ENCODE data around the gene SAE1. TPM values are rescaled to one million over a fixed set of nuclear protein-coding genes. Genes with fewer than 3 reads are reported as not detected.

SAE1 gene
- total RNA-seq, 1 donor from 2014 or later, result 96.6 TPM

DNA sequence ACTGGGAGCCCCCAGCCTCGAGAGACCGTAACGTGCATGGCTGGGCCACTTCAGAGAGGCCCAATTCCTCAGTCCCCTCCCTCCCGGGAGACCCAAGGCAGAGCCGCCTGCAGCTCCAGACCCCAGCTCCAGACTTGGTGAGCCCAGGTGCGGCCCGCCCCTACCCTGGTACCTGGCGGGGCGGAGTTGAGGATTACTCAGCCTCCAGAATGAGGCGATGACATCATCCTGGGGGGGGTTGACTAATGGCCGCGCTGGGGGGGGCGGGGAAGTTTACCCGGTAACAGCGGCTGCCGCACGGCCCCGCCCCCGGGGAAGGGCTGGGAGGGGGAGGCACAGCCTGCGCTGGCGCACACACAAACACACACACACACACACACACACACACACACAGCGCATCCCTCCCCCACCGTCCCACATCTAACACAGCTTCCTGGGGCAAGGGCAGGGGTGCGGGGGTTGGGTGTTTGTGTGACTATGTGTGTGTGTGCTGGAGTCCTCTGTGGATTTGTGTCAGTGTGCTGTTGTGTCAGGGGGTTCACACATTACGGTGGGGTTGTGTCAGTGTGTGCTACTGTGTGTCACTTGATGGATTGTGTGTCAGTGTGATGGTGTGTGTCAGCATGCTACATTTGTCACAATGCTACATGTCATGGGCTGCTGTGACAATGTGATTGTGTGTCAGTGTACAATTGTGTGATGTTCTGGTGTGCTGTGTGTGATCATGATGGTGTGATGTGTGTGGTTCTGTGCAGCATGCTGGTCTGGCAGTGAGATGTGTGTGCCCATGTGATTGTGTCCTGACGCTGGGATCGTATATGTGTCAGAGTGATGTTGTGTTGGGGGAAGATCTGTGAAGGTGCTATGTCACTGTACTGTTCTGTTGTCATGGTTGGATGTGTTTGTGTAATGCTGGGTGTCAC lies 110.6 kb downstream of the SAE1 start:
- Mint-ChIP-seq H3K4me1 (ENCODE audit: unreplicated experiment) (peaks cover 27% of the 10 kb centered on the region), H3K9me3 (ENCODE audit: unreplicated experiment) (no peaks in the 10 kb centered on the region), H3K36me3 (ENCODE audit: unreplicated experiment) (no peaks in the 10 kb centered on the region), H3K4me3 (ENCODE audit: unreplicated experiment) (no peak overlapping the region), H3K27me3 (ENCODE audit: unreplicated experiment) (no peaks in the 10 kb centered on the region), H3K27ac (ENCODE audit: unreplicated experiment) (no peak overlapping the region)
- DNase-seq (ENCODE audit: extremely low spot score, unreplicated experiment), result no peak
- TF ChIP-seq CTCF (IDR thresholded peaks at IDR 0.05), result no peak

- no peak overlapping the region for H3K27ac Mint-ChIP-seq (ENCODE audit: unreplicated experiment)
- no peak overlapping the region for H3K4me3 Mint-ChIP-seq (ENCODE audit: unreplicated experiment)
- DNase-seq (ENCODE audit: extremely low spot score, unreplicated experiment), result no peak
- no peaks in the 10 kb centered on the region for H3K36me3 Mint-ChIP-seq (ENCODE audit: unreplicated experiment)
- no peak for TF ChIP-seq CTCF (IDR thresholded peaks at IDR 0.05)
- H3K4me1 Mint-ChIP-seq (ENCODE audit: unreplicated experiment), result peaks cover 27% of the 10 kb centered on the region
- no peaks in the 10 kb centered on the region for H3K9me3 Mint-ChIP-seq (ENCODE audit: unreplicated experiment)
- H3K27me3 Mint-ChIP-seq (ENCODE audit: unreplicated experiment), result no peaks in the 10 kb centered on the region
These were observed 111.4 kb downstream of the SAE1 start for GRCh38 chr19:47241919-47242577.

GRCh38 chr19:47243364-47243775 lies 112.7 kb downstream of the SAE1 start:
- Mint-ChIP-seq H3K27ac (ENCODE audit: unreplicated experiment) (peak overlapping the region; percentile 97), H3K4me3 (ENCODE audit: unreplicated experiment) (peak overlapping the region; percentile 87), H3K36me3 (ENCODE audit: unreplicated experiment) (no peaks in the 10 kb centered on the region), H3K27me3 (ENCODE audit: unreplicated experiment) (no peaks in the 10 kb centered on the region), H3K4me1 (ENCODE audit: unreplicated experiment) (peaks cover 29% of the 10 kb centered on the region), H3K9me3 (ENCODE audit: unreplicated experiment) (no peaks in the 10 kb centered on the region)
- no peak for DNase-seq (ENCODE audit: extremely low spot score, unreplicated experiment)
- no peak for TF ChIP-seq CTCF (IDR thresholded peaks at IDR 0.05)

- peak; percentile 99 for DNase-seq (ENCODE audit: extremely low spot score, unreplicated experiment)
- peaks cover 29% of the 10 kb centered on the region for H3K4me1 Mint-ChIP-seq (ENCODE audit: unreplicated experiment)
- H3K4me3 Mint-ChIP-seq (ENCODE audit: unreplicated experiment), result peak overlapping the region; percentile 87
- H3K36me3 Mint-ChIP-seq (ENCODE audit: unreplicated experiment), result no peaks in the 10 kb centered on the region
- H3K9me3 Mint-ChIP-seq (ENCODE audit: unreplicated experiment), result no peaks in the 10 kb centered on the region
- peak; percentile 98 for TF ChIP-seq CTCF (IDR thresholded peaks at IDR 0.05)
- H3K27ac Mint-ChIP-seq (ENCODE audit: unreplicated experiment), result peak overlapping the region; percentile 97
- no peaks in the 10 kb centered on the region for H3K27me3 Mint-ChIP-seq (ENCODE audit: unreplicated experiment)
These were observed 113.3 kb downstream of the SAE1 start for GRCh38 chr19:47243776-47244547.
